HUDEP-2 (cell line): ENCODE data around the gene CRAMP1.

Source experiments
- DNase-seq, 76 experiments: peaks; one replicate each; lab custom pipeline; 2025; ENCODE audit not compliant: unreplicated experiment in 76 of 76; lab: John Stamatoyannopoulos, UW

The CRAMP1 gene

DNA sequence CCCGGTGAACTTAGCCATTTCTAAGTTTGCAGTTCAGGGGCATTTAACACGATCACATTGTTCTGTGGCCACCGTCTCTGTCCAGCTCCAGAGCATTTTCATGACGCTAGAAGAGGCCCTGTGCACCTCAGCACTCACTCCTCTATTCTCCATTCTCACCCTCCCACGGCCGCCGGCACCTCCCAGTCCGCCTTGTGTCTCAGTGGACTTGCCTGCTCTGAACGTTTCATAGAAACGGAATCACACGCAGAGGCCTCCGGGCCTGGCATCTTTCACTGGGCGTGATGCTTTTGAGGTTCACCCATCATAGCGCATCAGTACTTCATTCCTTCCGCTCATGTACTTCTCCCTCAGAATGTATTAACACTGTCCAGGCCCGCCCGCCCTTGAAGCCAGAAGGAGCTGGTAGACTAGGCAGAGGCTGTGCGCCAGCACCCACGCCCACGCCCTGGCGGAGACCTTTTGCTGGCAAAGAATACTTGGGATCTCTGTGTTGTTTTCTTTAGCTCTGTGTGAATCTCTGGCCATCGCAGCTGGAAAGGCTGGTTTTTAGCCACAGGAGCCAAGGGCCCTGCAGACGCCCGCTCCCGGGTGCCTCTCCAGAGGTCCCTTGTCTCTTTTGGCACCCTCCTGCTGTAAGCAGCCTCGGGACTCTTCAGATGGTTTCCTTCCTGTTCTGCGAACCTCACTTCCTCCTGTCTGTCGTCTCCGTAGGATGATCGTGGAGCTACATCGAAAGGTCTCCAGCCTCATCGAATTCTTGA is 42.5 kb downstream of the CRAMP1 start:
- DNase-seq, result peak in 9 of 76 experiments; percentile 5 to 32 (median 13)

DNA sequence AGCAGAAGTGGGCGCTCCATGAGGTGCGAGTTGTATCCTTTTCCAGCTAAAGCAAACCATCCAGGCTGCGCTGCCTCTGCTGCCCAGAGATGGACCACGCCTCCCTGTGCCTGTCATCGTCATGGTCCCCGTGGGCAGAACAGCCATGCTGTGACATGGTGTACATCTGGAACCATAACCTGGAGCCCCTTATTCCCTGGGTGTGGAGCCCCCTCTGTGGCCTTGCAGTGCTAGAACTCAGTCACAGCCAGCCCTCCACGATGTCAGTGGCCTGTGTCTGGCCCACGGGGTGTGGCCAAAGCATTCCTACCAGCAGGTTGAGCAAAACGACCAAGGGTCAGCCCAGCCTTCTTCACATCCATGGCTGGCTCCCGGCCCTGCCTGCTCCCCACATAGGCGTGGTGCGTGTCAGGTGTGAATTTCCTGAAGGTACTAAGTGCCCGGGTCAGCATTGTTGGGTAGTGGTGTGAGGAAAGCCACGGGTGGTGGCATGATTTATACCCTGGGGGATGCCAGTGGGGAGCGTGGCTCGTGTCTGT is 43.2 kb downstream of the CRAMP1 start:
- no peak for DNase-seq

DNA sequence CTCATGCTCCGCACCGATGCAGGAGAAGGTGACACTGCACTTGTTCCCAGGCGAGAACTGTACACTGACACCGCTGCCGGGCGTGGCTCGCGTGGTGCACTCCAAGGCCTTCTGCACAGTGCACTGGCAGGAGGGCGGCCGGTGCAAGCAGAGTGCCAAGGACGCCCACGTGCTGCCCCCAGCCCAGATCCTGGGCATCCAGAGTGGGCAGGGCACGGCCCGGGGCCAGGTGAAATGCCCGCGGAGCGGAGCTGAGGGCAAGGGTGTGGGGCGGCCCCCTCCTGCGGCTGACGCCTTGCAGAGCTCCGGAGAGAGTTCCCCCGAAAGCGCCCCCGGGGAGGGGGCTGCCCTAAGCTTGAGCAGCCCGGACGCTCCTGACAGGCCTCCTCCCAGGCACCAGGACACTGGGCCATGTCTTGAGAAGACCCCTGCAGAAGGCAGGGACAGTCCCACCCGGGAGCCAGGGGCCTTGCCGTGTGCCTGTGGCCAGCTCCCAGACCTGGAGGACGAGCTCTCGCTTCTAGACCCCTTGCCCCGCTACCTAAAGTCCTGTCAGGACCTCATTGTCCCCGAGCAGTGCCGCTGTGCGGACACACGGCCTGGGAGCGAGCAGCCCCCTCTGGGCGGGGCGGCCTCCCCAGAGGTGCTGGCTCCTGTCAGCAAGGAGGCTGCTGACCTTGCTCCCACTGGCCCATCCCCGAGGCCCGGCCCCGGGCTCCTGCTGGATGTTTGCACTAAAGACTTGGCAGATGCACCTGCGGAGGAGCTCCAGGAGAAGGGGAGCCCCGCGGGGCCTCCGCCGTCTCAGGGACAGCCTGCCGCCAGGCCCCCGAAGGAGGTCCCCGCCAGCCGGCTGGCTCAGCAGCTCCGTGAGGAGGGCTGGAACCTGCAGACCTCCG is 44.0 kb downstream of the CRAMP1 start:
- DNase-seq, result no peak

DNA sequence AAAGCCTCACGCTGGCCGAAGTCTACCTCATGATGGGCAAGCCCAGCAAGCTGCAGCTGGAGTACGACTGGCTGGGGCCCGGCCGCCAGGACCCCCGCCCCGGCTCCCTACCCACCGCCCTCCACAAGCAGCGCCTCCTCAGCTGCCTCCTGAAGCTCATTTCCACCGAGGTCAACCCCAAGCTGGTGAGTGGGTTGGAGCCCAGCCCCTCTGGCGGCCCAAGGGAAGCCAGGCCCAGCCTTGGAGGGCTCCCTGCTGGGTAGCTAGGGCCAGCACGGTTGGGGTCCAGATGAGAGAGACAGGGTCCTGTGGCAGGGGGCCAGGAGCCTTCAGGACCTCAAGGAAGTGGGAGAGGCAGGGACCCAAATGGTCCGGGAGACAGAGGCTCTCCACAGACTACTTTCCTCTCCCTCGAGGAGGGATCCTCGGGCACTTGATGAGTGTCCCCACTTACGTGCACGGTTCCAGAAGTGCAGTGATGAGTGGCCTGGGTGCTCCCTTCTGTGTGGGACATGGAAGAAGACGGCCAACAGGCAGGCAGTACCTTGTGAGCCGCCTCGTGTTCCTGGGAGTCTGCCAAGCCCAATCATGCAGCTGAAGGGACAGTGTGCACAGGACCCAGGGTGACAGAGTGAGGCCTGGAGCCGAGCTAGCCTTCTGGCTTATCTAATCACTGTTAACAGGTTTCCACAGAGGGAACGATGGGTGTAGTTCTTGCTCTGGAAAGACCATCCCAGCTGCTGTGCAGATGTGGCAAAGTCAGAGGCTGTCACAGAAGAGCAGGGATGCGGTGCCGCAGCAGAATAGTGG is 44.9 kb downstream of the CRAMP1 start:
- DNase-seq, result peak in 75 of 76 experiments; percentile 27 to 93 (median 81)

DNA sequence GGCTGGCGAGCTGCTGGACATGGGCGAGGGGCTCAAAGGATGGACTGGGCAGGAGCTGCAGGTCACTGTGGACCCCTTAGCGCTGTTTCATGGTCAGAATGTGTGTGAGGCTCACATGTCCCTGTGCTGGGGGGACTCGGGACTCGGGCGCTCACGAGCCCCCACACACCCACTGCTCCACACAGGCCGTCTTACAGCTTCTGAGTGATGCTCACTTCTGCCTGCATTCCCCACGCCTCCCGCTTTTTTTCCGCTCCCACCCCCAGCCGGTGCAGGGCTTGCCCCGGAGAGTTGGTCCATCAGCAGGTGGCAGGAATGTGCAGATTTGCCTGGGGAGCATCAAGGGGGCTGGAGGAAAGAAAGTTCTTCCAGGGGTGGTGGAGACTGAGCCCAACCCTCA is 45.7 kb downstream of the CRAMP1 start:
- no peak for DNase-seq

DNA sequence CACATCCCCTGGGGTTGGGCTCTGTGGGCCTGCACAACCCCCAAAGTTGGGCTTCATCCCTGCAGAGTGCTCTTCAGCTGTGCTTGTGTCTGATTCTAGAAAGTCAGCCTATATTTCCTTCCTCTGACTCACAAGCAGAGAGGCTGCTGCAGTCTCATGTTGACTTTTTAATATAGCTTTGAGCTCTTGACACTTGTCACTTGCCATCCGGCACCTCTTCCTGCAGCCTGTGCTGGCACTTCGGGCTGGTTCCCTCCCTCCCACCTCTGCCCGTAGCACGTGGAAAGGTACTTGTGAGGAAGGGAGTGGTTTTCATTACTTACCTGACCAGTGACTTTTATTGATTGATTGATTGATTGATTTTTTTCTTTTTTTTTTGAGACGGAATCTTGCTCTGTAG is 46.9 kb downstream of the CRAMP1 start:
- no peak for DNase-seq

DNA sequence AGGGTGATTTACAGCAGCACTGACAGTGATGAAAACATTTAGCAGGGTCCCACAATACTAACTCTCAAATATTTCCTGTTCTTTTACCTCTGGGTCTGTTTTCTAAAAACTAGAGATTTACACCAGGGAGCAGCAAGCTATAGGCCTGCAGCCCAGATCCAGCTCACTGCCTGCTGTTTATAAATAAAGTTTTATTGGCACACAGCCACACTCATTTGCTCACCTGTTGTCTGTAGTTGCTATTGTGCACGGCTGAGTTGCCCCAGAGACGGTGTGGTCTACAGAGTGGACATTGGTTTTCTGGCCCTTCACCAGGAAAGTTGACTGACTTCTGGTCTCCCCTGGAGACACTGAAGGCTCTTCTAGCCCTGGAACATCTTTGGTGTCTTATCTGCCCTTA is 49.7 kb downstream of the CRAMP1 start:
- DNase-seq, result no peak

DNA sequence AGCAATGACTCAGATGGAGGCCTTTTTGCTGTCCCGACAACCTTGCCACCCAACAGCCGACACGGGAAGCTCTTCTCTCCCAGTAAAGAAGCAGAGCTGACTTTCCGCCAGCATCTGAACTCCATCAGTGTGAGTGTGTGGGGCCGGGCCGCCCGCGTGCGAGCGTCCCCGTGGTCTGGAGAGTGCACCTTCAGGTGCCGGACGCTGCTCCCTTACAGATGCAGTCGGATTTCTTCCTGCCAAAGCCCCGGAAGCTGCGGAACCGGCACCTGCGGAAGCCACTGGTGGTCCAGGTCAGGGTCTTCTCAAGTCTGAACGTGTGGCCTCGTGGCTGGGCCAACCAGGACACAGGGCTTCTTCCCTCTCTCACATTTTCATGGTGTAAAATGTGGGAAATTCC is 50.4 kb downstream of the CRAMP1 start:
- DNase-seq, result no peak

DNA sequence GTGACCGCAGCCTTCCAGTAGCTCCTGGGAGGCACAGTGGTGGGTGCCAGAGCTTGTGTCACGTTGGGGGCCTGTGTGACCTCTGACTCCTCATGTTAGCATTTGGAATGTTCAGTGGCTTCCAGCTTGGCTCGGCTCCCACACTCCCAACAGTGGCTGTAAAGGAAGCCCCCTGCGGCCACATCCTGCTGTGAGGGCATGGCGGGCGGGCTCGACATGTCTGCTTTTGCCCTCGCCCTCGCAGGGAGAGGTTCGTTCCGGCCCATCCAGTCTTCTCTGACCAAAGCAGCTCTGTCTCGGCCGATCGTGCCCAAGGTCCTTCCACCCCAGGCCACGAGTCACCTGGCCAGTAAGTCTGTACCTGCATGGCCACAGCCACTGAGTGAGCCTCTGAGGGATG is 53.7 kb downstream of the CRAMP1 start:
- no peak for DNase-seq

DNA sequence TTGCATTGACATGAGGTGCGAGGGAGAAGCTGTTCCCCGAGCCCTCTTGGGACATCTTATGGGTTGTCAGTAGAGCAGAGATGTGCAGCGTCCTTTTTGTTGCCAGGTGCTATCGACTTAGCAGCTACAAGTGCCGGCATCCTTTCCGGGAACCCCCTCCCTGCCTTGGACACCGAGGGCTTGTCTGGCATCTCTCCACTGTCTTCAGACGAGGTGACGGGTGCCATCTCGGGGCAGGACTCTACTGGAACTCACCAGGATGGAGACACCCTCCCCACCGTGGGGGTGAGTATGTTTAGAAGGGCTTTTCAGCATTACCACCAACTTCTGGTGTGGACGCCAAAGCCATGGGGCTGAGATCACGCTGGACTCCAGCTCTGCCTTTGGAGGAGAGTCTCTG is 54.2 kb downstream of the CRAMP1 start:
- DNase-seq, result no peak

DNA sequence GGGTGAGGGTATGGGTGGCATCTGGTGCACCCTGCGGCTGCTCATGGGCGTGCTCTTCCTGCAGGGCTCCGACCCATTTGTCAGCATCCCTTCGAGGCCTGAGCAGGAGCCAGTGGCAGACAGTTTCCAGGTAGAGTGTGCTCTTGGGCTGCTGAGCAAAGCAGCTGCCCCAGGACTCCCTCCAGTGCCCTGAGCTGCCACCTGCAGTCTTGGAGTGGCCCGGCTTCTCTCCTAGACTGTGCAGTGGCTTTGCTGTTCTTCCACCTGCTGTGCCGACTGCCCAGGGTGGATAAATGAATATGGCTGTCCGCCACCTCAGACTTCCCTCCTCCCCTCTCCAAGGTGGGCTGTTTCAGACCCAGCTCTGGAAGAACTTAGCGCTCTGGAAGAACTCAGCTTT is 55.1 kb downstream of the CRAMP1 start:
- DNase-seq, result no peak

DNA sequence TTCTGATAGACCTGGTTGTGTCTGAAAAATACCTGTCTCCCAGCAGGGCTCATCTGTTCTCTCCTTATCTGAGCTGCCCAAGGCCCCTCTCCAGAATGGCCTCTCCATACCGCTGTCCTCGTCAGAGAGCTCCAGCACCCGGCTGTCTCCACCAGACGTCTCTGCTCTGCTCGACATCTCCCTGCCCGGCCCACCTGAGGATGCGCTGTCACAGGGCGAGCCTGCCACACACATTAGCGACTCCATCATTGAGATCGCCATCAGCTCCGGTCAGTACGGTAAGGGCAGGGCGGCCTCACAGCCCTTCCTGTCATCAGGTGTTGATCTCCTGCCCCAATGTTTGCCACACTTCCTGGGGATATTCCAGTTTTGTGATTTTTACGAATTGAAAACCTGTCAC is 55.8 kb downstream of the CRAMP1 start:
- DNase-seq, result no peak

DNA sequence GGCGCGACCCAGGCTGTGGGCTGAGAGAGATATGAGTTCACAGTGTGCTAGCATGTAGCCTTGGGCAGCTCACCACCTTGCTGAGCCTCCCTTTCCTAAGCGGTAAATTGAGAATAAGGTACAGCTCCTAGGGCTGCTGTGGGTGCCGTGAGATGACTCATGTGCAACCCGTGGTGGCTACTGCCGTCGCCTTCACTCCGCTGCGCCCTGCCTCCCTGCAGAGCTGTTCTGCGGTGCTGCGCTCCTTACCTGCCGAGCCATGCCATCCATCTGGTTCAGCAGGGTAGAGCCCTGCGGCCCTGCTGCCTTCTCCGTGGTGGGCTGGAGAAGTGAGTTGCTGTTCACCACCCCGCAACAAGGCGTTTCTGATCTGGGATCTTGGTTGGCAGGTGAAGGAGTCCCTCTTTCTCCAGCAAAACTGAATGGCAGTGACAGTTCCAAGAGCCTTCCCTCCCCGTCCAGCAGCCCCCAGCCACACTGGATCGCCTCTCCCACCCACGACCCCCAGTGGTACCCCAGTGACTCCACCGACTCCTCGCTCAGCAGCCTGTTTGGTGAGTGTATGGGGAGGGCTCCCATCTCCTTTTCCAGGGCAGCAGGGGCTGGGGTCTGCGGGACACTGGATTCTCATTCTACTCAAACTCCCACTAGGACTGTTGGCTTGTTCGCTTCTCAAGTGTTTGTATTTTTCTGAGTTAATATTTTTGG is 56.6 kb downstream of the CRAMP1 start:
- DNase-seq, result no peak

DNA sequence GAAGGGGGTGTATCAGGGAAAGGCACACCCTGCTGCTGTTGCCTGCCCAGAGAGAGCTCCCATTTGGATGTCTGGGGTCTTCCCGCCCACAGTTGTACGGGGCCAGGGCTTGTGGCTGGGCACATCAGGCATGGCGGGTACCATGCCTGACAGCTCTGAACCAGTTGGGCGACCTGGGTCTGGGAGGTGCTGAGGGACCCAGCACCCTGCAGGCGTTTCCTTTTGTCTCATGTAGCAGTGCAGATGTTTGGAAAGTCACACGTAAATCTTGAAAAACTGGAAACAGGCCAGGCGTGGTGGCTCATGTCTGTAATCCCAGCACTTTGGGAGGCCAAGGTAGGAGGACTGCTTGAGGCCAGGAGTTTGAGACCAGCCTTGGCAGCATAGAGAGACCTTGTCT is 57.5 kb downstream of the CRAMP1 start:
- no peak for DNase-seq

DNA sequence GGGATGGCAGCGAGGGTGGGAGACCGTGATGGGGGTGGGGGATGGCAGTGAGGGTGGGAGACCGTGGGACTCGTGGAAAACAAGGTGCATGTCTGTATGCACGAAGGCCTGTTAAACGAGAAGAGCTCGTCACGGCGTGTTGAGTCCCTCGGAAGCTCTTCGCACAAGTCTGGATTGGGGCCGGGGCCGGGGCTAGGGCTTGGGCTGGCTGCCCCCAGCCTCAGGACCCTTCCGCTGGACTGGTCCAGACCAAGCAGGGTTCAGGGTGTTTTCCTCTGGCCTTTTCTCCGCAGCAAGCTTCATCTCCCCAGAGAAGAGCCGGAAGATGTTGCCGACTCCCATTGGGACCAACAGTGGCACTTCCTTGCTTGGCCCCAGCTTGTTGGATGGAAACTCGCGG is 58.2 kb downstream of the CRAMP1 start:
- no peak for DNase-seq

DNA sequence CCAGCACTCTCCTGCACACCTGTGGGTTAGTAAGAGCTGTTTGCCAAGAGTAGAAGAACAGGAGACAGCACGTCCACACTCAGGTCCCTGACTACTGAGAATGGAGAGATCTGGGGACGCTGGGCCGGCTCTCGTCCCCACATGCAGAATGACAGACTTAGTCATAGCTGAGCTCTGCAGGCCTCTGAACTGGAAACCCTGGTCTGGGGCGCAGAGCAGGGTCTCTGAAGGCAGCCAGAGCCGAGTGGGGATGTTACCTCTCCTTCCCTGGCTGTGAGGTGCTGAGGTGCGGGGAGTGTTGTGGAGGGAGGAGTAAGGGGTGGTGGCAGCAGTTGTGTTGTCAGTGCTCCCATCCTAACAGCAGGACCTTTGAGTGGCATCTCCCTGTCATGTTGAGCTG is 58.7 kb downstream of the CRAMP1 start:
- no peak for DNase-seq

DNA sequence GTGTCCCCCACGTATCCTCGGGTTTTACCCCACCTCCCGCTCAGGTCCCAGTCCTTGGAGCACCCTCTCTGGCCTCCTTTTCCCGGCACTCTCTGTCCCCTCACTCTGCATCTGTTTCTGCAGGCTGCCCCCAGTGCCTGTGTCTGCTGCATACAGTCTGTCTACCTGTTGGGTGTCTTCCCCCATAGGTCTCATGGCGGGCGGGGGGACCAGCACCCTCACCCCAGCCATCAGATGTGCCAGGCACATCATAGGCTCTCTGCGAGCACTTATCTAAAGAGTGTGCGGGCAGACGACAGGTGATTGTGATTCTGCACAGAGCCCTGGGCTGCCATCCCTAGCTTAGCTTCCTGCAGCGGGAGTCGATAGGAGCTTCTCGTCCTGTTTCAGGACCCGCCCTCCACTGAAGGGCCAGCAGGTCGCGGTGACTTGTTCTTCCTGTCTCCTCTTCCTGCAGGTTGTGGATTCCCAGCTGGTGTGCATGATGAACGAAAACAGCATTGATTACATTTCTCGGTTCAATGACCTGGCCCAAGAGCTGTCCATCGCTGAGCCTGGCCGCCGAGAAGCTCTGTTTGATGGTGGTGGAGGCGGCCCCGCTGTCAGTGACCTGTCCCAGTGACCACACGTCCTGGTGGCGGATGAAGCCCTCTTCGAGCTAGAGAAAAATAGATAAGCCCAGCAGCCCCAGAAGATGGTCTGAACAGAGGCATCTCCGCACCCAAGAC is 61.4 kb downstream of the CRAMP1 start:
- no peak for DNase-seq

DNA sequence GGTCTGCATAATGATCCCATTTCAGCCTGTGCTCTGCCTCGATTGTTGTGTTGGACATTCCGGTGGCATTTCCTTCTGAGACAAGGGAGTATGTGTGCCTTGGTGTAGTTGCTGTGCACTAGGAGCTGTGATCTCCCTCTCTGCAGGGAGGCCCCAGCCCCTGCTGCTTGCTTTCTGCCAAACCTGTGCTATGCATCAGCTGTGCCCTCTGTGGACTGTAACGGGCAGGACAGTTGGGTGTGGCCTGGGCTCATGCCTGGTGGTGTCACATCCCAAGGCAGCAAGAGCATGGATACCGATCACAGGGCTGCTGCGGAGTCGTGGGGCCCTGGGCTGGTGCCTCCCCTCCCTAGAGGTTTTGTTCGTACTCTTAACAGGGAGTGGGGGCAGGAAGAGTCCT is 62.1 kb downstream of the CRAMP1 start:
- DNase-seq, result peak in 1 of 76 experiments; percentile 13

DNA sequence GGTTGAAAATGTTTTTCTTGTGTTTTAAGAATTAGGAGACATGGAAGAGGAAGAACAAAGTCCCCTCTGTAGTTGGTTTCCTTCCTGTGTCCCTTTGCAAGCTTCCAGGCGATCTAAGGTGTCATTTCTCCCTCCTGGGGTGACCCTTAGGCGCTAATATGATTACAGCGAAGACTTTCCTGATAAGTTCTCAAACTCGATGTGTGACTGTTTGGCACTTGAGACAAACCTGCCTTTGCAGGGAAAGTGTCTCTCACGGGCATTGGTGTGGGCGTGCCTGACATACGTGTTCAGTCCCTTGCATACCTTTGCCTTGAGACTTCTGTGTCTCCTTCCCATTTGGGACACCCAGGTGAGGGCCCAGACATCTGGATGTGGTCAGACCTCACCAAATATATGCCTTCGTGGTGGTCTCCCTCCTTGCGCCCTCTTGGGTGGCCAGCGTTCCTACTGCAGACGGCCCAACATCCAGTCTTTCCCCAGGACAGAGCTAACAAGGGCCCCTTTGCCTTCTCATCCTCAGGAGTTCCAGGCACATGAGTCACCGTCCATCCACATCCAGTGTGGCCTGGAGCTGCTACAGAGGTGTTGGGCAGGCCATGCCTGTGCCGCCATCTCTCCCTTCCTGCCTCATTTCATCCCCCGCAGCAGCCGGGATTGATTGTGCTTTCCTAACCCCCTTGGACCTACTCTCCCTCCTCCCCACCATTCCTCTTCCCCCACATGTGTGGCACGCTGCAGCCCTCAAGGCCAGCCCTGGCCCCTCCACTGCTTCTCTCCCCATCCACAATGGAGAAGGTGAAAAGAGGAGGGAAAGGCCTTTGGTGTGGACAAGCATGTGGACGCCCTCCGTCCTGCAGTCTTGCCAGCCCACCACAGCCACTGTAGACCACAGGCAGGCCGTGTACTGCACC is 62.8 kb downstream of the CRAMP1 start:
- no peak for DNase-seq
